AG10803 (cell line): ENCODE results near the gene FBL.

Source experiments
- DNase-seq: peaks from one replicate; pipeline ENCODE4 v3.0.0; 2010; ENCODE audit warnings: low read depth
- H3K4me3 ChIP-seq: 2 replicates; pipeline ENCODE4 v1.5.1; 2011; ENCODE audit warnings: mild to moderate bottlenecking, low read length, control low read depth
- CTCF ChIP-seq: conservative IDR thresholded peaks from 2 replicates; pipeline ENCODE4 v1.5.1; 2011; ENCODE audit warnings: mild to moderate bottlenecking, low read length, control low read depth, inconsistent platforms

FBL gene

GRCh38 chr19:39825531-39826076, 20.6 kb downstream of the FBL start:
- TF ChIP-seq CTCF: no peak
- no peak overlapping the region for H3K4me3 ChIP-seq
- DNase-seq: no peak

- H3K4me3 ChIP-seq: no peak overlapping the region
- no peak for TF ChIP-seq CTCF
- no peak for DNase-seq
These were observed 21.1 kb downstream of the FBL start for GRCh38 chr19:39825093-39825463.

- DNase-seq: peak; percentile 90
- H3K4me3 ChIP-seq: peak overlapping the region; percentile 92
- no peak for TF ChIP-seq CTCF
These were observed 21.8 kb downstream of the FBL start for GRCh38 chr19:39824143-39825092.

- DNase-seq: no peak
- peak overlapping the region; percentile 92 for H3K4me3 ChIP-seq
- TF ChIP-seq CTCF: no peak
These were observed 22.5 kb downstream of the FBL start for GRCh38 chr19:39823686-39824085.

DNA sequence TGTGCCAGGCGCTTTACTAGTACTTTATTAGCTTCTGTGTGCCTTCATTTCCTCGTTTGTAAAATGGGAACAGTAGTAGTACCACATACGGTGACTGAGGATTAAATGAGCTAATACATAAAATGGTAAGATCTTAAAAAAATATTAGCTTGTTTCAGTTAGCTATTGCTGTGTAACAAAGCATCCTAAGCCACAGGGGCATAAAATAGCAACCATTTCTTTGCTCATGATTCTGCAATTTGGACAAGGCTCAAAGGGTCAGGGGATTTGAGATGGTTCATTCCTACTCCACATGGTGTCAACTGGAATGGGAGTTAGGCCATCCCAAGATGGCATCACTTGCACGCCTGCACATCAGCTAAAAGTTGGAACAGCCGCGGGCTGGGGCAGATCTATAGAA, 25.5 kb downstream of the FBL start:
- no peak overlapping the region for H3K4me3 ChIP-seq
- TF ChIP-seq CTCF: no peak
- DNase-seq: no peak

DNA sequence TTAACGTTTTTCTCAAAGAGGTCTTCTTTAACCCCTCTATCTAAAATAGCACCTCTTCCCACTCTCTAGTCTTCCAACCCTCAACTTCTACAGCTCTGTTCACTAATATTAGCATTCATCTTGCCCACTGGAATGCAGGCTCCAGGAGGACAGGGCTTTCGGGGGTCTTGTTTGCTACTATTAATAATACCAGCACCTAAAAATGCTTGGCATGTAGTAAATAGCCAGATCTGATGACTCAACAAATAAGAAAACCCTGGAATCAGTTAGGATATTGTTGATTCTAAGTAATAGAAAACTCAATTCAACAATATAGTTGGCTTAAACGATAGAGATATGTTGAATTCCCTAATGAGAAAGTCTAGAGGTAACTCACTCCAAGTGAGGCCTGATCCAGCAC, 26.4 kb downstream of the FBL start:
- TF ChIP-seq CTCF: no peak
- no peak overlapping the region for H3K4me3 ChIP-seq
- no peak for DNase-seq

DNA sequence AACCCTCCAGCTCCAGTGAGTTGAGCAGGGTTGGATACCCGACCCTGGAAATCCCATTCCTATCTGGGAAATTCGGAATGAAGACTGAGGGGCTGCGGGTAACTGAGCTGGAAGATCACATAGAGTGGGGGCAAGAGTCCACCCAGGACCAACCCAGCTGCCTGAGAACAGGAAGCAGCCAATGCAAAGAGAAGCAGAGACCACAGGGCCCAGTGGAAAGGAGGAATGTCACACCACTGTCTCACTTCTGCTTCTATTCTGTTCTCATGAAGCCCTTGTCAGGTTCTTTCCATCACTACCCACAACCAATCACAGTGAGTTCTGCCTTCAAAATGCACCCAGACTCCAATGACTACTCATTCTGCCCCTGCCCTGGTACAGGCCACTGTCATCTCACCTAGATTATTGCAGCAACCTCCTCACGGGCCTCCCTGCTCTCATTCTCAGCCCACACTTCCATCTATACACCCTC, 27.5 kb downstream of the FBL start:
- H3K4me3 ChIP-seq: no peak overlapping the region
- no peak for DNase-seq
- TF ChIP-seq CTCF: no peak
